Fibroblast of lung (primary cell): Measurements from ENCODE around the gene TMEM225B.

Source experiments
- EZH2 ChIP-seq: IDR thresholded peaks from 2 replicates; pipeline ENCODE4 v1.5.1; 2012; ENCODE audit warnings: low read length, control low read depth, mild to moderate bottlenecking; ENCODE audit errors: missing control alignments
- TF ChIP-seq, protein P1 (sequence below), 2 donors: IDR thresholded peaks in 1 of 2; conservative IDR thresholded peaks in 1 of 2; 1 replicate in 1 of 2; 2 replicates in 1 of 2; pipeline ENCODE4 v1.5.1; 2011 to 2012; ENCODE audit warnings: low read length in 2 of 2, control low read depth in 1 of 2, inconsistent platforms in 1 of 2, low read depth in 1 of 2, mild to moderate bottlenecking in 1 of 2

DNA sequence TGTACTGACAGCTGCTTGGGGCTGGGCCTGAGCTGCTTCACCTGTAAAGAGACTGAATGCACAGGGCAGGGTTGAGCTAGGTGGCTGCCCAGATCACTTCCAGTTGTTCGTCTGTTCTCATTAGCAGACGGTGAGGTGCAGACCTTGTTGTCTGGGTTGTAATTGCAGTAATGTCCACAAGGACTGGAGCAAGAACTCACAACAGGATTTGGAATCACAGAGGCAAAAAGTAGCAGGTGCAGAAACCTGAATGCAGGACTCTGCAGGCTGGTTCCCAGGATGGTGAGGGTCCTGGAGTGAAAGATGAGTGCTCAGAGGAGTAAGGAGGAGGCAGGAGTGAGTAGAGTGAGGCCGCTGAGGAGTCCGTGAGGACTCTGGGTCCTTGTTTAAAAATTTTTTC lies 27.9 kb downstream of the TMEM225B start:
- no peak for TF ChIP-seq EZH2
- TF ChIP-seq, protein P1, sequence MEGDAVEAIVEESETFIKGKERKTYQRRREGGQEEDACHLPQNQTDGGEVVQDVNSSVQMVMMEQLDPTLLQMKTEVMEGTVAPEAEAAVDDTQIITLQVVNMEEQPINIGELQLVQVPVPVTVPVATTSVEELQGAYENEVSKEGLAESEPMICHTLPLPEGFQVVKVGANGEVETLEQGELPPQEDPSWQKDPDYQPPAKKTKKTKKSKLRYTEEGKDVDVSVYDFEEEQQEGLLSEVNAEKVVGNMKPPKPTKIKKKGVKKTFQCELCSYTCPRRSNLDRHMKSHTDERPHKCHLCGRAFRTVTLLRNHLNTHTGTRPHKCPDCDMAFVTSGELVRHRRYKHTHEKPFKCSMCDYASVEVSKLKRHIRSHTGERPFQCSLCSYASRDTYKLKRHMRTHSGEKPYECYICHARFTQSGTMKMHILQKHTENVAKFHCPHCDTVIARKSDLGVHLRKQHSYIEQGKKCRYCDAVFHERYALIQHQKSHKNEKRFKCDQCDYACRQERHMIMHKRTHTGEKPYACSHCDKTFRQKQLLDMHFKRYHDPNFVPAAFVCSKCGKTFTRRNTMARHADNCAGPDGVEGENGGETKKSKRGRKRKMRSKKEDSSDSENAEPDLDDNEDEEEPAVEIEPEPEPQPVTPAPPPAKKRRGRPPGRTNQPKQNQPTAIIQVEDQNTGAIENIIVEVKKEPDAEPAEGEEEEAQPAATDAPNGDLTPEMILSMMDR (conservative IDR thresholded peaks at IDR 0.05 in 1 of 2, IDR thresholded peaks at IDR 0.05 in 1 of 2; ENCODE audit: low read depth in 1 of 2, low read length in 2 of 2): no peak
